Fibroblast of lung (primary cell): ENCODE measurements around the gene ANO3.

Source experiments
- CTCF ChIP-seq, 2 donors: IDR thresholded peaks in 1 of 2; conservative IDR thresholded peaks in 1 of 2; 1 replicate in 1 of 2; 2 replicates in 1 of 2; pipeline ENCODE4 v1.5.1; 2011 to 2012; ENCODE audit warnings: low read length in 2 of 2, control low read depth in 1 of 2, inconsistent platforms in 1 of 2, low read depth in 1 of 2, mild to moderate bottlenecking in 1 of 2
- EZH2 ChIP-seq: IDR thresholded peaks from 2 replicates; pipeline ENCODE4 v1.5.1; 2012; ENCODE audit warnings: low read length, control low read depth, mild to moderate bottlenecking; ENCODE audit errors: missing control alignments

GRCh38 chr11:26626346-26626745, 294.4 kb downstream of the ANO3 start:
- TF ChIP-seq CTCF (conservative IDR thresholded peaks at IDR 0.05 in 1 of 2, IDR thresholded peaks at IDR 0.05 in 1 of 2; ENCODE audit: low read depth in 1 of 2, low read length in 2 of 2), result no peak
- TF ChIP-seq EZH2, result no peak
